Lower lobe of right lung (tissue), 2 donors: Measurements from ENCODE around the gene HDGF. TPM values are rescaled to one million over a fixed set of nuclear protein-coding genes. Genes with fewer than 3 reads are reported as not detected.

Source experiments
- ATAC-seq, 2 donors: fragments of 200-7000 bp; cut with Tn5 transposase; one replicate each; pipeline ENCODE4 v1.9.1; 2020 to 2022; ENCODE audit warnings: mild to moderate bottlenecking in 2 of 2, moderate library complexity in 2 of 2
- DNase-seq: peaks from one replicate; pipeline ENCODE4 v3.0.0-alpha.2; 2020
- H3K27ac ChIP-seq: fragments of 200-600 bp; one replicate; pipeline ENCODE4 v1.8.0; 2022
- H3K27me3 ChIP-seq: fragments of 200-600 bp; one replicate; pipeline ENCODE4 v1.8.0; 2022; ENCODE audit warnings: low read depth
- H3K36me3 ChIP-seq: fragments of 200-600 bp; one replicate; pipeline ENCODE4 v1.8.0; 2022; ENCODE audit warnings: mild to moderate bottlenecking
- H3K4me1 ChIP-seq: fragments of 200-600 bp; one replicate; pipeline ENCODE4 v1.8.0; 2022
- H3K4me3 ChIP-seq: fragments of 200-600 bp; one replicate; pipeline ENCODE4 v1.8.0; 2022; ENCODE audit warnings: mild to moderate bottlenecking
- H3K9me3 ChIP-seq: fragments of 200-600 bp; one replicate; pipeline ENCODE4 v1.8.0; 2022
- CTCF ChIP-seq: fragments of 200-600 bp; IDR thresholded peaks from one replicate; pipeline ENCODE4 v1.8.0; 2022; ENCODE audit warnings: antibody characterized with exemption, mild to moderate bottlenecking
- intact Hi-C: fragments of 100-400 bp; cut with DNase I; formaldehyde crosslinking; loops from one replicate; pipeline ENCODE4 v1.11.0; 2022
- total RNA-seq: library from RNA; stranded (reverse); fragmentation: NEBNext Ultra II Directional; extraction: Animal tissue kit (Norgen Biotek cat#: 25700); gene quantifications from one replicate; pipeline ENCODE4 v1.2.1, GENCODE V29; 2021
- donor health status: DM: no; HTN: yes; CAD: no; lungs with severe emphysema.

The HDGF gene
- total RNA-seq, 1 donor from 2014 or later = 146 TPM

GRCh38 chr1:156781585-156782186 is 30.2 kb upstream of the HDGF start:
- no peaks in the 10 kb centered on the region for H3K9me3 ChIP-seq
- DNase-seq = no peak
- no peak for TF ChIP-seq CTCF
- no peak overlapping the region for H3K27ac ChIP-seq
- peaks cover 57% of the 10 kb centered on the region for H3K36me3 ChIP-seq
- no peak overlapping the region for H3K4me3 ChIP-seq
- no peaks in the 10 kb centered on the region for H3K27me3 ChIP-seq
- ATAC-seq = peak in 1 of 2 donors; percentile 32
- intact Hi-C loops = no loop called here
- peaks cover 23% of the 10 kb centered on the region for H3K4me1 ChIP-seq

GRCh38 chr1:156777573-156777972 is 26.1 kb upstream of the HDGF start:
- no peaks in the 10 kb centered on the region for H3K27me3 ChIP-seq
- H3K9me3 ChIP-seq = no peaks in the 10 kb centered on the region
- DNase-seq (no peak), ATAC-seq (no peak)
- peaks cover 25% of the 10 kb centered on the region for H3K36me3 ChIP-seq
- H3K4me3 ChIP-seq = no peak overlapping the region
- H3K27ac ChIP-seq = no peak overlapping the region
- no peak for TF ChIP-seq CTCF
- H3K4me1 ChIP-seq = peaks cover 39% of the 10 kb centered on the region
- intact Hi-C loops = no loop called here

GRCh38 chr1:156776942-156777341 is 25.5 kb upstream of the HDGF start:
- Histone ChIP-seq H3K27me3 (no peaks in the 10 kb centered on the region), H3K4me3 (no peak overlapping the region), H3K4me1 (peaks cover 39% of the 10 kb centered on the region), H3K36me3 (peaks cover 22% of the 10 kb centered on the region), H3K9me3 (no peaks in the 10 kb centered on the region), H3K27ac (no peak overlapping the region)
- intact Hi-C loops = no loop called here
- no peak for TF ChIP-seq CTCF
- no peak for ATAC-seq
- DNase-seq = no peak

GRCh38 chr1:156775799-156776198 is 24.3 kb upstream of the HDGF start:
- peaks cover 35% of the 10 kb centered on the region for H3K4me1 ChIP-seq
- DNase-seq = no peak

GRCh38 chr1:156773607-156774006 is 22.1 kb upstream of the HDGF start:
- no peaks in the 10 kb centered on the region for H3K9me3 ChIP-seq
- no peaks in the 10 kb centered on the region for H3K27me3 ChIP-seq
- intact Hi-C loops = no loop called here
- H3K4me1 ChIP-seq = peaks cover 52% of the 10 kb centered on the region
- DNase-seq = no peak
- no peak for TF ChIP-seq CTCF
- H3K4me3 ChIP-seq = no peak overlapping the region
- ATAC-seq = no peak
- H3K36me3 ChIP-seq = peaks cover 34% of the 10 kb centered on the region
- H3K27ac ChIP-seq = no peak overlapping the region

More at GRCh38 chr1:156775799-156776198, 24.3 kb upstream of the HDGF start:
- ATAC-seq = no peak
- Histone ChIP-seq H3K9me3 (no peaks in the 10 kb centered on the region), H3K4me3 (no peak overlapping the region), H3K36me3 (peaks cover 25% of the 10 kb centered on the region), H3K27ac (no peak overlapping the region), H3K27me3 (no peaks in the 10 kb centered on the region)
- TF ChIP-seq CTCF = no peak
- intact Hi-C loops = no loop called here
